Frontal cortex (tissue), 4 donors: Measurements from ENCODE around the gene PTPRN2. TPM values are rescaled to one million over a fixed set of nuclear protein-coding genes. Genes with fewer than 3 reads are reported as not detected.

Experiments used
- DNase-seq, 2 donors: peaks; one replicate each; pipeline ENCODE4 v3.0.0; 2012; ENCODE audit warnings: low spot score in 2 of 2
- FAIRE-seq: peaks from 2 replicates; lab custom pipeline; 2012; peaks lifted over from hg19 to GRCh38; lab: Jason Lieb, UNC
- total RNA-seq: library from RNA; depleted of rRNA; stranded (reverse); fragments of >200 nt; gene quantifications from one replicate; pipeline ENCODE4 v1.2.3, GENCODE V29; 2014
- donor health status: control.
- donor health status: control.
- donor health status: control.

PTPRN2 gene
- total RNA-seq, 1 donor from 2014 or later = 52.2 TPM

- no peak for FAIRE-seq
- DNase-seq = no peak
Observed at GRCh38 chr7:157523371-157523765, 1064.3 kb downstream of the PTPRN2 start.

DNA sequence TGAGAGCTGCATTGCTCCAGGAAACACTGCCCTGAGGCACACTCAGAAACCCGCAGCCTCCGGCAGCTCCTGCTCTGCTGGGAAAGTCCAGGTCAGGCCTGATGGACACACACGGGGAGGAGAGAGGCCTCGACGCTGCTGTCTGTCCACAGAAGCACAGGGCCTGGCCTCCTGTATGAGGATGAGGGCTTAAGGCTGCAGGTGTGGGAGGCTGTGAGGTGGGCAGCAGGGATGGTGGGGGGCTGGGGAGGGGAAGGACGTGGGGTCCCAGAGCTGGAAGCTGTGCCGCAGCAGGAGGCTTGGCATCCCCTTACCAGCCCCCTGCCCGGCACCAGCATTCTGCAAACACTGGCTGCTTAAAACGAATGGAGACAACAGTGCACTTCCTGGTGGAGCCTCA, 1064.7 kb downstream of the PTPRN2 start:
- DNase-seq (no peak), FAIRE-seq (no peak)

DNA sequence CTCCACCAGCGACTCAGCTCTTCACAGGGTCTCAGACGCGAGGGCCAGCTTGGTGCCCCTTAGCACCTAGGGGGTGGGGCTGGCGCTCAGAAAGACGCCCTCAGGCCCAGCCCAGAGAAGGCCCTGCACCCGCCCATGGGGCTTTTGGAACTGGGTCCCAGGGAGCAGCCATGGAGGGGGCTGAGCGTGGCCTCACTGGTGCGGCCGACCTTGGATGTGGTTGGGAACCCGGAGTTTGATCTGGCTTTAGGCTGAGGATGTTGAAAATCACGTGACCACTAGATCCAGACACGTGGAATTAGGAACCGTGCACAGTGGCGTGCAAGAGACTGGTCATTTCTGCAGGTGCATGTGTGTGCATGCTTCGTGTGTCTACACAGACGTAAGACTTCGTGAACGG, 1065.4 kb downstream of the PTPRN2 start:
- DNase-seq (no peak), FAIRE-seq (no peak)

- DNase-seq = no peak
- FAIRE-seq = no peak
Observed at GRCh38 chr7:157521752-157522151, 1065.9 kb downstream of the PTPRN2 start.

- FAIRE-seq (no peak), DNase-seq (no peak)
Observed at GRCh38 chr7:157521061-157521731, 1066.4 kb downstream of the PTPRN2 start.

- no peak for DNase-seq
Observed at GRCh38 chr7:157520249-157520648, 1067.4 kb downstream of the PTPRN2 start.

GRCh38 chr7:157519798-157520244, 1067.8 kb downstream of the PTPRN2 start:
- no peak for DNase-seq
- FAIRE-seq = no peak

More at GRCh38 chr7:157520249-157520648, 1067.4 kb downstream of the PTPRN2 start:
- no peak for FAIRE-seq

DNA sequence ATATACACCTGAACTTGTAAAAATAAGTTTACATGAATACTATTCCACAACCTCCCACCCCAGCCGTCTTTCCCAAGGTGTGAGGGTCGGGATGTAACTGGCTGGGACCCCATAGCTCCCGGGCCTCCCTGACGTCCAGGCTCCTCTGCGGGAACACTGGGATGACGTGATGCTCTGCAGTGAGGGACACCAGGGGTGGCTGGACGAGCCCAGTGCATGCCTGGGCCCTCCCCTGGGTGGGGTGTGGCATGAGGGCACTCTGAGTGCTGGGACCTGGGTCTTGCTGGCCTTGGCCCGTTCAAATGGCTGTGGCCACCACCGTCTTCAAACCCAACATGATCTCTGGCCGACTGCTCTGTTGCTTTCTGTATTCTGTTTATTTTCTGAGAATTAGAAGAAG, 1068.4 kb downstream of the PTPRN2 start:
- DNase-seq (no peak), FAIRE-seq (no peak)

DNA sequence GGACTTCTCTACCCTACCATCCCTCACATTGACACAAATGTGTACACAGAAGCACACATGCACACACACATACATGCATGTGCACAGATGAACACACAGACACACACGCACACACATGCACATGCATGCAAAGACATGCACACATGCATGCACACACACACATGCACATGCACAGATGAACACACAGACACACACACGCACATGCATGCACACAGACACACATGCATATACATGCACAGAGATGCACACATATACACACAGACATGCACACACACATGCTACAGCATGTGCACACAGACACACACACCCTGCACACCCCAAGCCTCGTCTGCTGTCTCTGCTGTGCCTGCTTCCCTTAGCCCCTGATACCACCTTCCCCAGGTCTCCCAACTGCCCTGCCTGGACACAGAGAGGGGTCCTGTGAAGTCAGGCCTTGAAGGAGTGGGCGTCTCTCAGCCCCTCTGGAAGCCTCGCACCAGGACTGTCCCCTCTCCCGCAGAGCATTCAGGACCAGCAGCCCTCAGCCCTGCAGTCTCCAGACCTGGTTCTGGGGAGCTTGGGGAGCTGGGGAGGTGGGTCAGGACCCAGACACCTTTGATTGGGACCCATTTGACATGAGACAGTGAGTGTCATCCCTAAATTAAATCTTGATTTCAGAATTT, 1069.0 kb downstream of the PTPRN2 start:
- DNase-seq (no peak), FAIRE-seq (no peak)

DNA sequence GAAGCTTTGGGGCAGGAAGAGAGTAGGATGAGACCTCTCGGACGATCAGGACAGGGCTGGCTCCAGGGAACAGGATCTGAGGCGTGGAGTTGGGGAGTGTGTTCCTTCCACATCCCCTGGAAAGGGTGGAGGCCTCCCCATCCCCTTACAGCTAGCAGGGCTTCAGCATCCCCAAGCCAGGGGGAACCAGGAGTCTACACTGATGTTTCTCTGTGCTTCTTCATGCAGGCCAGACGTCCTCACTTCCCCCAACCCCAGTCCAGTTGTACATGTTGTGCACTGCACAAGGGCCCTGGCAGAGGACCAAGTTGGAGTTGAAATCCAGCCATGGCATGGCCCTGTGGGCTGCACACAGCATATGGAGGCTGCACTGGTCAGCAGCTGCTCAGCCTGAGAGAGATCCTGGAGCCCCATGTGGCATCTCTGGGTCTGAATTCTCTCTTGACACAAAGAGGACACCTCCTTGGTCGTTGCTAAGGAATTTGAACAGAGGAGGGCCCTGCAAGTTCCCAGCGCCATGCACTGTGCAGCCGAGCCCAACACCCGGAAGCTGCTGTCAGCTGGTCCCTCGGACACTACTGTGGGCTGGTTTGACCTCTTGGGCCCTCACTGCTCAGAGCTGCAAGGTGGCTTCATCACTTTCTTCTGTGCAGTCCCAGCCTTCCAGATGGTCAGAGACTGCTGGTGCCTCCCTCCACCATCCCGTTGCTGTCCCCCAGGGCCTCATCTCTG, 1069.7 kb downstream of the PTPRN2 start:
- DNase-seq = no peak
- FAIRE-seq = no peak

GRCh38 chr7:157516911-157517781, 1070.5 kb downstream of the PTPRN2 start:
- DNase-seq = no peak
- no peak for FAIRE-seq

GRCh38 chr7:157516311-157516710, 1071.3 kb downstream of the PTPRN2 start:
- FAIRE-seq (no peak), DNase-seq (no peak)

- no peak for FAIRE-seq
- DNase-seq = no peak
Observed at GRCh38 chr7:157515342-157516041, 1072.1 kb downstream of the PTPRN2 start.

DNA sequence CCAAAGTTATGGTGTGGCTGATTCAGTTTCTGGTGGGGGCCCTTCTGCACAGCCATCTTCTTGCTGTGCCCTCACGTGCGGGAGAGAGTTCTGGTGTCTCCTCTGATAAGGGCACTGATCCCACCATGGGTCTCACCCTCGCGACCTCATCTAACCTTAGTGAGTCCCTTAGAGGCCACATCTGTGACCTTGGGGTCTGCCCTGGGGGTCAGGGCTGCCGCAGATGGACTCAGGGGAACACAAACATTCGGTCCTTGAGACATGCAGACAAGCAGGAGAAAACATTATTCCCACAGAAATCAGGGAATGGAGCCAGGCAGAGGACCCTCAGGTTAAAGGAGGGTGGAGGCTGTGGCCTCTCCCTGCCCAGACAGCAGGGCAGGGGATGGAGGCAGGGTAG, 1072.9 kb downstream of the PTPRN2 start:
- no peak for FAIRE-seq
- DNase-seq = no peak

GRCh38 chr7:157514306-157514705, 1073.3 kb downstream of the PTPRN2 start:
- DNase-seq (no peak), FAIRE-seq (no peak)

DNA sequence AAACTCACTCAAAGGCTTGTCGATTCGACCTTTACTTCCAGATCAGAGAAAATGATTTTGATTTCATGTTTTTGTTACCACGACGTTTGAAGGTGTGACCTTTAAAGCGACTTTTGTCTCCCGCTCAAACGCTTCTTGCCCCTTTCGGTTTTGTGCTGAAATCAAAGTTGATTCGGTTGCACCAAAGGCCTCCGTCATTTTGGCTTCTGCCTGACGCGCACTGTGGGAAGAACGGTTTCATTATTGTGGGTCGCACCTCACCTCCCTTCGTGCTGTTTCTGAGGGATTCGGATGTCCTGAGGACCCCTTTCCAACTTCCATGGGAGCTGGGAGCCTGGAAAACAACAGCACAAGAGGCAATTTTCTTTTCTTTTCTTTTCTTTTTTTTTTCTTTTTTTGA, 1073.9 kb downstream of the PTPRN2 start:
- FAIRE-seq (no peak), DNase-seq (no peak)

DNA sequence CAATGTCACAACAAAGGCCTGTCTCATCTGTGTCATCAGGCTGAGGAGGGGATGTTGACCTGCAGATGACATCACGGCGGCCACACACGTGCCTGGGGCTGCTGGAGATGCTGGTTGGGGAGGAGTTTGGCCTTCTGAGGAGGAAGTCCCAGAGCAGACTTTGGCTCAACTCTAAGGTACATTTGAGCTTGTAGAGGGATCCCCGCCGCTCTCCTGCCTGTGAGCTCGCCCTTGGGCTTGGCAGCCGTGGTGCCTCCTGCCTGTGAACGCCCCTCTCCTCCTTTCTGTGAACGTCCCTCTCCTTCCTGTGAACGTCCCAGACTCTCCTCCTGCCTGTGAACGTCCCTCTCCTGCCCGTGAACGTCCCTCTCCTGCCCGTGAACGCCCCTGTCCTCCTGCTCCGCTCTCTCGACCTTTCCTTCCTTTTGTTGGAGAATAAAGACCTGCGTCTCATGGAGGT, 1074.4 kb downstream of the PTPRN2 start:
- no peak for FAIRE-seq
- no peak for DNase-seq

GRCh38 chr7:157509226-157509625, 1078.4 kb downstream of the PTPRN2 start:
- DNase-seq (no peak), FAIRE-seq (no peak)

DNA sequence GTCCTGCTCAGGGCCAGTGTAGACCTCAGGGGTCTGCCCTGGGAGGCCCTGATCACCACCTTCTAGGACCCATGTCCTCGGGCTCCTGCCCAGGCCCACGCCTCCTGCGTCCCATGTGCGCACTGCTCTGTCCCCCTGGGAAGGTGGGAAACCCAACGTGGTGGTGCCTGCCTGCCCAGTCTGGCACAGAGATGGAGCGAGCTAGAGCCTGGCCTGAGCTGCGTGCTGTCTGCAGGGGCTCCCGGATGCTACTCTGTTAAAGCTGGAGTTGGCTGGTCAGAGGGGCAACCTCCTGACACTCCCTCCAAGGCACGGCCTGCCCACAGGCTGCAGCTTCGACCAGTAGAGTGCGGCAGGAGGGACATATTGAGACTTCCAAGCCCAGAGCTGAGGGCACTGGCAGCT, 1079.1 kb downstream of the PTPRN2 start:
- FAIRE-seq (no peak), DNase-seq (no peak)
